Inflammatory macrophage treated with lipopolysaccharide for 1 hour (primary cell): ENCODE results near the gene HOXD13.
A peak's percentile ranks its signal among the peaks of the same experiment; 100 is the strongest.

Experiments
- DNase-seq, 2 donors: peaks; one replicate each; pipeline ENCODE4 v3.0.0-alpha.2; 2020 to 2022

HOXD13 gene

GRCh38 chr2:176081376-176081836 lies 11.1 kb upstream of the HOXD13 start:
- no peak for DNase-seq

DNA sequence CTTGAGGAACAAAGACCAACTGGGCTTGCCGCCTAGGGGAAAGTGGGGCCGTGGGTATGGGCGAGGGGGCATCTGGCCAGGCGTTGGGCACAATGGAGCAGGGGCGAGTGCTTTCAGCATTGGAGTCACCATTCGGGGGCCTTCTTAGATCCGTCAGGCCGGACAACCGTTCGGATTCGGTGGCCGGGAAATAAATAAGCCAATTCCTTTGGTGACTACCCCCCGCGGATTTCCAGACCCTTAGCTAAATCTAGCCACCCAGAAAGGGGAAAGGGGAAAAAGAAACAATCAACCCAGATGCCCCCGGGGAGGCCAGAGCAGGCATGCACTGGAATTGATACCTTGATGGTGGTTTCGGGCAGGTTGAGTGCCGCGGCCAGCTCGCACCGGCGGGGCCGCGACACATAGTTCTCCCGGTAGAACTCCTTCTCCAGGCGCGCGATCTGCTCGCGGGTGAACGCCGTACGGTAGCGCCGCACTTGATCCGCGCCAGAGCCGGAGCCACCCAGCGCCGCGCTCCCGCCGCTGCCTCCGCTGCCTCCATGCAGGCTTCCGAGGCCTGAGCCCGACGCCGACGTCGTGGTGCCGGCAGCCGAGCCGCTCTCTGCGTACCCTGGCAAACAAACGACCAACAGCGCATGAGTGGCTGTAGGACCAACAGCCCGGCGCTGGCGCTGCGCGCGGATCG lies 10.5 kb upstream of the HOXD13 start:
- DNase-seq: no peak

- no peak for DNase-seq
Measured at GRCh38 chr2:176082525-176082823, 10.0 kb upstream of the HOXD13 start.

- no peak for DNase-seq
Measured at GRCh38 chr2:176082824-176083751, 9.4 kb upstream of the HOXD13 start.

- DNase-seq: no peak
Measured at GRCh38 chr2:176083796-176084261, 8.7 kb upstream of the HOXD13 start, which contains the start of gene EVX2. EVX2 (minus strand) TSS chr2:176083962; CDS start chr2:176083776, 186 bp downstream.

GRCh38 chr2:176084611-176085119 lies 7.9 kb upstream of the HOXD13 start:
- no peak for DNase-seq

DNA sequence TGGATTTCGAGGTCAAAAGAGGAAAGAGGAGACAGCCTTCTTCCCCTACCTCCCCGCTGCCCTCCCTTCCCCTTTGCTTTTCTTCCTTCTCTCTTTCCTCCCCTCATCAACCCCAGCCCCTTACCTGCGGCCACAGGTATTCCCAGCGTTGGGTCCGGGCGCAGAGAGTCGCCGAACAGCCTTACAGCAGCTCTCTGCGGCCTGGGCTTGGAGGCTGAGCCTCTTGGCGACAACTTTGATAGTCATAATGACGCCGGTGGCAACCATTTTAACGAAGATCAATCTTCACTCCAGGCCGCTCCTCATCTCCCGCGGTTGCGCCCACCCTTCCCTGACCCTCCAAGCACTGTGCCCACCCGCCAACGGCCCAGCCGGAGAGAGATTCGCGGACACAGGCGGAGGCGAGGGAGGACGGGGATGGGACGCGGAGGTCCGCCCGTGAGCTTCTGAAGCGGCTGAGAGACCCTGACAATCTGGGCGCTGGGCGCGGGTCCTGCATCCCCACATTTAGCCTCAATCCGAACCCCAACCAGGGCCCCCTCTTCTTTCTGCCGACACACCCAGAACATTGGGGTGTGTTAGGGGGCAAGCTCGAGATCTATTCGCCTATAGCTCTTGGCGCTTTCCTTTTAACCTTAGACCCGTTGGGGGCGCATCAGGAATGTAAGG lies 7.3 kb upstream of the HOXD13 start:
- DNase-seq: no peak

GRCh38 chr2:176085861-176086771 lies 6.4 kb upstream of the HOXD13 start:
- no peak for DNase-seq

- DNase-seq: no peak
Measured at GRCh38 chr2:176087330-176088047, 5.0 kb upstream of the HOXD13 start.

DNA sequence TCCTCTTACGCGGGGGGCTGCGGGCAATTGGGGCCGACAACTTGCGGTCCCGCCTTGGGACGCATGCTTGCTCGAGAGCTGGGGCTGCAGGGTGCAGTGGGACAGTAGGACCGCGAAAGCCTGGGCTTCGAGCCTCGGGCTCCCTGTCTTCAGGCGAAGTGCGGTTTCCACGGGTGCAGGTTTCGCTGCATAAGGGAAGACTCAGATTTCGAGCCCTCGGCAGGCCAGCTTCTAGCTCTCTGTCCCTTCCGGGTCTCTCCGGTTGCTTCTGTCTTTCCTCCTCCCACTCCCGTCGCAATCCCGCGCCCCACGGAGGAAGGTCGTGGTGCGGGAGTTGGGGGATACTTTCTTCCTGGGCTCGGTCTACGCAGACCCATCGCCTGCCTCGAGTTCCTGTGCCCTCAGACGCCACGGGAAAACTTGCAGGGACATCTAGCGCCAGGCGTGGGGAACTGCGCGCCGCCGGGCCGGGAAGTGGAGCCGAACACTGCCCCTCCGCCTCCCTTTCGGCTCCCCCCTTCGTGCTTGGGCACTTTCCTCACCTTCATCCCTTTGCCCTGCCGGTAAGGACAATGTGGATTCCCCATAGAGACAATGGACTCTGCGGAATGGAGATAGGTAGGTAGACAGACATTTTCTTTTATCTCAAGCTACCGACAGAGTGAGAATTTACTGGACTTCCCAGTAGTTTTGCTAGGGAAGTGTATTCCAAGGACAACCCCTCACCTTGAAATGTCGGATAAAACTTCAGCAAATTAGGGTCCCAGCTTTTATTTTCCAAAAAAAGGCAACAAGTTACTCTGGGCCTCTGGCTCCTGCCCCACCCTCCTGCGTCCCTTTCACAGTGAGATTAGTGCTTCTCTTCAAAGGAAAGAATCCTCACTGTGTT lies 4.2 kb upstream of the HOXD13 start:
- DNase-seq: peak; percentile 24 to 50

- no peak for DNase-seq
Measured at GRCh38 chr2:176088937-176089842, 3.3 kb upstream of the HOXD13 start.

GRCh38 chr2:176089843-176090395 lies 2.6 kb upstream of the HOXD13 start:
- DNase-seq: no peak

- DNase-seq: no peak
Measured at GRCh38 chr2:176090862-176091261, 1.7 kb upstream of the HOXD13 start.

- no peak for DNase-seq
Measured at GRCh38 chr2:176091329-176092258, 927 bp upstream of the HOXD13 start.

DNA sequence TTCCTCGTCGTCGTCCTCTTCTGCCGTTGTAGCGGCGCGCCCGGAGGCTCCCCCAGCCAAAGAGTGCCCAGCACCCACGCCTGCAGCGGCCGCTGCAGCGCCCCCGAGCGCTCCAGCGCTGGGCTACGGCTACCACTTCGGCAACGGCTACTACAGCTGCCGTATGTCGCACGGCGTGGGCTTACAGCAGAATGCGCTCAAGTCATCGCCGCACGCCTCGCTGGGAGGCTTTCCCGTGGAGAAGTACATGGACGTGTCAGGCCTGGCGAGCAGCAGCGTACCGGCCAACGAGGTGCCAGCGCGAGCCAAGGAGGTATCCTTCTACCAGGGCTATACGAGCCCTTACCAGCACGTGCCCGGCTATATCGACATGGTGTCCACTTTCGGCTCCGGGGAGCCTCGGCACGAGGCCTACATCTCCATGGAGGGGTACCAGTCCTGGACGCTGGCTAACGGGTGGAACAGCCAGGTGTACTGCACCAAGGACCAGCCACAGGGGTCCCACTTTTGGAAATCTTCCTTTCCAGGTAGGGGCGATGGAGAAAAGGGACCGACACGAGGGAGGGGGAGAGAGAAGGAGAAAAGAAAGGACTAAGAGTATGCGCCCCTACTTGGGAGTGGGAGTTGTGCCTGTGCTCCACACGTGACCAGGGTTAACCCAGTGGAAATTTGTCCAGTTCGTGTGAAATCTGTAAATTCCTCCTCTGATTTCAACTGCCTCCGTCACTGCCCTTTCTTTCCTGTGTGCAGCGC lies 800 bp downstream of the HOXD13 start:
- no peak for DNase-seq

DNA sequence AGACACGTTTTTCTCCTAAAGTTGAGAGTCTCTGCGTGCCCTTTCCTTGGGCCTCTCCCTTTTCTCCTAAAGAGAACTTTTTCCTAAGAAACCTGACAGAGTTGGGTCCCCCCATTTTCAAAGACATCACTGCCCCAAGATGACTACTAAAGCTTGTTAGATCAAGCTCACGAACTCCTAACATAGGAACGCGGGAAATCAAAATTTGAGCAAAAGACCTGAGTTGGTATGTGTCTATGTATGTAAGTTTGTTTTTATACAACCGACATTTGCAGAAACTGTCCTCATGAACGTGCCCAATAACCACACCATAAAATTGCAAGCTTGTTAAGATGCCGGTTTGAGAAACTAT lies 1.4 kb downstream of the HOXD13 start:
- no peak for DNase-seq

DNA sequence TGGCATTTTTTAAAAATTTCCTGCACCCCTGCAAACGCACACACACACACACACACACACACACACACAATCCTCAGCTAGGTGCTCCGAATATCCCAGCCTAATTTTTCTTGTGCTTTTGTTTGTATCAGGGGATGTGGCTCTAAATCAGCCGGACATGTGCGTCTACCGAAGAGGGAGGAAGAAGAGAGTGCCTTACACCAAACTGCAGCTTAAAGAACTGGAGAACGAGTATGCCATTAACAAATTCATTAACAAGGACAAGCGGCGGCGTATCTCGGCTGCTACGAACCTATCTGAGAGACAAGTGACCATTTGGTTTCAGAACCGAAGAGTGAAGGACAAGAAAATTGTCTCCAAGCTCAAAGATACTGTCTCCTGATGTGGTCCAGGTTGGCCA lies 1.8 kb downstream of the HOXD13 start:
- no peak for DNase-seq
